ENCODE measurements around the gene NMT1.

NMT1 gene

DNA sequence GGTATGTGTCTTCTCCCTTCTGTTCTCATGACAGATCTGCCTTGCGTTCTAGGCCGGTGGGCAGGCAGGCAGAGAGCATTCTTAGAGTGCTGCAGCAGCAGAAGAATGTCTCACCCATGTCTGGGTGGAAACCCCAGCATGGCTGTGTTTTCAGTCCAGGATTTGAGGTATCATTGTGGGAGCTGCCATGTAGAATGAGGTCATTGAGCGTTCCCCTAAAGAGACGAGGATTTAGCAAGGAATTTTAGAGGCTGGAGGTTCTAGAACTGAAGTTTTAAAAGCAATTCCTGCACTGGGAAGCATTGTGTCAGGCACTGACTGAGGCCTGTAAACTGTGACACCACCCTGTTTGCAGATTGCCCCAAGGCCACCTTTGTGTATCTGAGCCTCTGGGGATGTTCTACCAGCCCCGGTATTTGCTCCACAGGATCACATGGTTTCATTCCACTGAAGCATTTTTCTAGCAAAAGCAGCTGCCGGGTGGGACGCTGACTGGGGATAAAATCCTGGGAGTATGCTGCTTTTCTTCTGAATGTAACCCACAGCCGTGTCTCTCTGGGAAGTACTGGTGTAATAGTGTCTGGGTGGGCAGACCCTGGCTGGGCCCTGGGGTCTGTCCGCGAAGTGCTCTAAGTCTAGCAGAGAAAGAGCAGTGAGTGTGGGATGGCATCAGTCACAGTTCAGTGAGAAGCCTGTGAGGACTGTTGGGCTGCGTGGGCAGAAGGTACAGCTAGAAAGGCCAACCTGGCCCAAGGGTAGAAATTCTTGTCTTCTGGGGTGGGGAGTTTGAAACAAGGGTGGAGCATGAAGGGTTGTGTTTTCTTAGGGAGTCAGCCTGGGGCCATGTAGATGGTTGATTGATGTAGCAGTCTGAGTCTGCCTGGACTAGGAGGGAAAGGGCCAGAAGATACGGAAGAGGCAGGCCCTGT lies 41.0 kb downstream of the NMT1 start:
- H3K27ac ChIP-seq = no peak overlapping the region
- H3K27me3 ChIP-seq (replicated peaks) = no peaks in the 10 kb centered on the region
- in situ Hi-C loops (cut with HindIII; ENCODE audit: low pct_ligation_motif_present, low sequenced_read_pairs) = no loop called here
- H3K36me3 ChIP-seq (replicated peaks) = peaks cover 83% of the 10 kb centered on the region
- no peak for TF ChIP-seq CTCF (IDR thresholded peaks at IDR 0.05; ENCODE audit: low read depth, low read length, missing control alignments)
- H3K4me3 ChIP-seq (ENCODE audit: low read depth, low read length) = no peak overlapping the region
- DNase-seq = no peak

DNA sequence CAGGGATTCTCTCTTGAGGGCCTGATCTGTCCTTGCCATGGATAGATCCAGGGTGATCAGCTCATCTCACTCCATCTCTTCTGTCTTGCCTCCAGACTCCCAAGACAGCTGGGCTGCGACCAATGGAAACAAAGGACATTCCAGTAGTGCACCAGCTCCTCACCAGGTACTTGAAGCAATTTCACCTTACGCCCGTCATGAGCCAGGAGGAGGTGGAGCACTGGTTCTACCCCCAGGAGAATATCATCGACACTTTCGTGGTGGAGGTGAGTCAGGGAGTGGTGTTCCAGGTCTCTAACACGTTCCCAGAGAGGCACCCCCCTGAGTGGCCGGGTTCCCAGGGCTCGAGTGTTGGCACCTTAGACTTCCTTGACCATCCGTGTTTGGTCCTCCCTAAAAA lies 41.7 kb downstream of the NMT1 start:
- in situ Hi-C loops (cut with HindIII; ENCODE audit: low pct_ligation_motif_present, low sequenced_read_pairs) = no loop called here
- no peak for TF ChIP-seq CTCF (IDR thresholded peaks at IDR 0.05; ENCODE audit: low read depth, low read length, missing control alignments)

GRCh38 chr17:45103269-45103795 lies 42.2 kb downstream of the NMT1 start:
- no peak for DNase-seq
- in situ Hi-C loops (cut with HindIII; ENCODE audit: low pct_ligation_motif_present, low sequenced_read_pairs) = no loop called here
- H3K27me3 ChIP-seq (replicated peaks) = no peaks in the 10 kb centered on the region
- H3K27ac ChIP-seq = no peak overlapping the region
- no peak for TF ChIP-seq CTCF (IDR thresholded peaks at IDR 0.05; ENCODE audit: low read depth, low read length, missing control alignments)
- no peak overlapping the region for H3K4me3 ChIP-seq (ENCODE audit: low read depth, low read length)
- H3K36me3 ChIP-seq (replicated peaks) = peaks cover 83% of the 10 kb centered on the region

More for the DNA sequence above, 41.7 kb downstream of the NMT1 start:
- no peak for DNase-seq
- Histone ChIP-seq H3K36me3 (replicated peaks) (peaks cover 83% of the 10 kb centered on the region), H3K4me3 (ENCODE audit: low read depth, low read length) (no peak overlapping the region), H3K27ac (no peak overlapping the region), H3K27me3 (replicated peaks) (no peaks in the 10 kb centered on the region)

DNA sequence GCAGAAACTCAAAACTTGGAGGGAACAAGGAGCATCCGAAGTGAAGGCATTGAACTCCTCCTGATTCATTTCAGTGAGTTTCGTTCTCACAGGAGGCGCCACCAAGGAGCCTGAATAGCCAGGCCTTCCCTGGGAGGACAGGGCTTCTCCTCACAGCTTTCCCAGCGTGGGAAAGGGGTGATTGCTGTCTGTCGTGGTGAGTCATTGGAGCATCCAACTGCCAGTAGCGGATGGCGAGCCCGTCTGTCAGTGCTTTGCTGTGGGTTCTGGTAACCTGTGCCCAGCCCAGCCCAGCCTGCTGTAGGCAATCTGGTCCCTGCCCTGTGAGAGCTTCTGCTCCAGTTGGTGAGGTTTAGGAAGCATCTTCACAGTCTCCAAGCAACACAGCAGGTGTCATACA lies 42.9 kb downstream of the NMT1 start:
- no peak overlapping the region for H3K27ac ChIP-seq
- no peak for DNase-seq
- H3K27me3 ChIP-seq (replicated peaks) = no peaks in the 10 kb centered on the region
- peaks cover 80% of the 10 kb centered on the region for H3K36me3 ChIP-seq (replicated peaks)
- in situ Hi-C loops (cut with HindIII; ENCODE audit: low pct_ligation_motif_present, low sequenced_read_pairs) = no loop called here
- no peak for TF ChIP-seq CTCF (IDR thresholded peaks at IDR 0.05; ENCODE audit: low read depth, low read length, missing control alignments)
- H3K4me3 ChIP-seq (ENCODE audit: low read depth, low read length) = no peak overlapping the region

DNA sequence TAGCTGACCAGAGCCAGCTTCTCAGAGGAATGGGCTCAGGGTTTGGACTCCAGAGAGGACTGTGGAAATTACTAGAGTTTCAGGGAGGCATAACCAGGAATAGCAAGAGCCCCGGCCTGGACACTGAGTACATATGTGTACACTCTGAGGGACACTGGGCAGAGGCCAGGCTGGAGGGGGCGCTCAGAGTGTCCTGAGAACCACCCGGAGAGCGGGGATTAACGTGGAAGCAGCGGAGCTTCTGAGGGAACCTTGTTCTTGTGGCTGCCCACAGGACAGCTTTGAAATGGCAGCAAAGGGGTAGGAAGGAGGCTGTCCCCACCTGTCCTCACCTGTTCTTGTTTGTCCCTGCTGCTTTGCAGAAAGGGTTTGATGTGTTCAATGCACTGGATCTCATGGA lies 43.4 kb downstream of the NMT1 start:
- TF ChIP-seq CTCF (IDR thresholded peaks at IDR 0.05; ENCODE audit: low read depth, low read length, missing control alignments) = no peak
- no peaks in the 10 kb centered on the region for H3K27me3 ChIP-seq (replicated peaks)
- peaks cover 80% of the 10 kb centered on the region for H3K36me3 ChIP-seq (replicated peaks)
- DNase-seq = no peak
- H3K27ac ChIP-seq = no peak overlapping the region
- no peak overlapping the region for H3K4me3 ChIP-seq (ENCODE audit: low read depth, low read length)
- in situ Hi-C loops (cut with HindIII; ENCODE audit: low pct_ligation_motif_present, low sequenced_read_pairs) = no loop called here

All from brain microvascular endothelial cell (primary cell).